CD1c-positive myeloid dendritic cell (primary cell): ENCODE measurements around the gene PDE7B.

Source experiments
- DNase-seq: peaks from one replicate; pipeline ENCODE4 v3.0.0-alpha.2; 2016; ENCODE audit errors: extremely low spot score

PDE7B gene

GRCh38 chr6:136230219-136230853 is 378.8 kb downstream of the PDE7B start:
- DNase-seq, result no peak

- DNase-seq, result no peak
These were observed 381.2 kb downstream of the PDE7B start for GRCh38 chr6:136232701-136233100.

GRCh38 chr6:136235233-136235564 is 383.7 kb downstream of the PDE7B start:
- no peak for DNase-seq

GRCh38 chr6:136236466-136237293 is 385.2 kb downstream of the PDE7B start:
- peak; percentile 79 for DNase-seq

GRCh38 chr6:136244061-136244616 is 392.6 kb downstream of the PDE7B start:
- no peak for DNase-seq
